ENCODE data around the gene ADAMTS2.

GRCh38 chr5:179151286-179152118 lies 193.8 kb downstream of the ADAMTS2 start:
- TF ChIP-seq FOXA1 (IDR thresholded peaks at IDR 0.05) (no peak), FOXM1 (IDR thresholded peaks at IDR 0.05; ENCODE audit: borderline replicate concordance) (no peak), ZNF384 (IDR thresholded peaks at IDR 0.05) (no peak), LEF1 (IDR thresholded peaks at IDR 0.05; ENCODE audit: borderline replicate concordance) (no peak), NFRKB (IDR thresholded peaks at IDR 0.05) (no peak), BHLHE40 (IDR thresholded peaks at IDR 0.05; ENCODE audit: borderline replicate concordance) (no peak), L3MBTL2 (conservative IDR thresholded peaks at IDR 0.05) (no peak), ARNT (IDR thresholded peaks at IDR 0.05) (no peak)
